Hepatocyte (in vitro differentiated cells): ENCODE data around the gene MLLT6. TPM values are rescaled to one million over a fixed set of nuclear protein-coding genes. Genes with fewer than 3 reads are reported as not detected.
A peak's percentile ranks its signal among the peaks of the same experiment; 100 is the strongest.

Source experiments
- DNase-seq: peaks from one replicate; pipeline ENCODE4 v3.0.0-alpha.2; 2016; ENCODE audit warnings: low spot score
- H2AFZ ChIP-seq: fragments of 200-600 bp; sonication (generic); 2 replicates; pipeline ENCODE4 v1.6.0; 2016; ENCODE audit warnings: antibody characterized with exemption, mild to moderate bottlenecking
- H3K27ac ChIP-seq: fragments of 200-600 bp; sonication (generic); 2 replicates; pipeline ENCODE4 v1.5.1; 2016; ENCODE audit warnings: mild to moderate bottlenecking
- H3K27me3 ChIP-seq: fragments of 200-600 bp; sonication (generic); 2 replicates; pipeline ENCODE4 v1.6.1; 2016
- H3K36me3 ChIP-seq: fragments of 200-600 bp; sonication (generic); replicated peaks from 2 replicates; pipeline ENCODE4 v1.5.1; 2016; ENCODE audit warnings: low read depth; ENCODE audit not compliant: insufficient read depth
- H3K4me1 ChIP-seq: fragments of 200-600 bp; sonication (generic); 2 replicates; pipeline ENCODE4 v1.5.1; 2016; ENCODE audit warnings: mild to moderate bottlenecking, moderate library complexity; ENCODE audit not compliant: insufficient read depth
- H3K4me2 ChIP-seq: fragments of 200-600 bp; sonication (generic); 2 replicates; pipeline ENCODE4 v1.6.0; 2016
- H3K4me3 ChIP-seq: fragments of 200-600 bp; sonication (generic); 2 replicates; pipeline ENCODE4 v1.5.1; 2016; ENCODE audit warnings: mild to moderate bottlenecking
- H3K79me2 ChIP-seq: fragments of 200-600 bp; sonication (generic); 2 replicates; pipeline ENCODE4 v1.6.0; 2017; ENCODE audit warnings: mild to moderate bottlenecking
- H3K9me2 ChIP-seq: fragments of 200-600 bp; sonication (generic); replicated peaks from 2 replicates; pipeline ENCODE4 v1.6.0; 2017; ENCODE audit warnings: mild to moderate bottlenecking; ENCODE audit not compliant: insufficient read depth
- H3K9me3 ChIP-seq: fragments of 200-600 bp; sonication (generic); 2 replicates; pipeline ENCODE4 v1.5.1; 2016; ENCODE audit warnings: low read depth, mild to moderate bottlenecking
- H4K20me1 ChIP-seq: fragments of 200-600 bp; sonication (generic); 2 replicates; pipeline ENCODE4 v1.6.0; 2016; ENCODE audit warnings: mild to moderate bottlenecking; ENCODE audit not compliant: insufficient read depth, poor library complexity, severe bottlenecking
- CTCF ChIP-seq: fragments of 200-600 bp; sonication (generic); IDR thresholded peaks from 2 replicates; pipeline ENCODE4 v1.5.1; 2016; ENCODE audit warnings: antibody characterized with exemption, mild to moderate bottlenecking; ENCODE audit not compliant: poor library complexity
- EZH2 ChIP-seq: fragments of 200-600 bp; sonication (generic); IDR thresholded peaks from 2 replicates; pipeline ENCODE4 v1.6.1; 2016; ENCODE audit warnings: antibody characterized with exemption, mild to moderate bottlenecking, borderline replicate concordance
- EZH2phosphoT487 ChIP-seq: fragments of 200-600 bp; sonication (generic); IDR thresholded peaks from one replicate; pipeline ENCODE4 v1.6.1; 2018; ENCODE audit warnings: antibody characterized with exemption, mild to moderate bottlenecking, low read depth, moderate library complexity; ENCODE audit not compliant: unreplicated experiment, severe bottlenecking
- WGBS: methylation state at CpG from one replicate; pipeline ENCODE4 v1.1.6; 2016; ENCODE audit warnings: low lambda C conversion rate; ENCODE audit errors: missing lambda C conversion rate; 5-methylcytosine and 5-hydroxymethylcytosine counted together
- polyA plus RNA-seq: library from polyadenylated mRNA; unstranded; fragments of >200 nt; fragmentation: Nextera tagmentation; extraction: Ambion mirVana; gene quantifications from 2 replicates; pipeline ENCODE4 v1.2.1, GENCODE V29; 2016
- total RNA-seq: library from RNA; depleted of rRNA; stranded (reverse); fragments of >200 nt; gene quantifications from 2 replicates; pipeline ENCODE4 v1.2.3, GENCODE V29; 2014

MLLT6 gene
- 27.5 and 31.2 TPM in 2 replicates for total RNA-seq
- 10.6 and 11.0 TPM in 2 replicates for polyA plus RNA-seq

GRCh38 chr17:38704606-38705522 lies at the start of gene MLLT6:
MLLT6 (plus strand) TSS chr17:38705273; CDS start chr17:38705633, 360 bp downstream.
- peak within 1 kb of the TSS; percentile 94 for H3K4me3 ChIP-seq
- peaks cover 25% of the 10 kb centered on the region for H3K4me1 ChIP-seq
- H3K36me3 ChIP-seq = no peaks in the 10 kb centered on the region
- H3K27ac ChIP-seq = peak within 1 kb of the TSS; percentile 98
- H3K79me2 ChIP-seq = peaks cover 39% of the 10 kb centered on the region
- H3K9me3 ChIP-seq = no peaks in the 10 kb centered on the region
- H3K27me3 ChIP-seq = no peaks in the 10 kb centered on the region
- WGBS = under 1% methylated on average over 45 of the region's 100 CpGs
- H4K20me1 ChIP-seq = peaks cover 21% of the 10 kb centered on the region
- no peak for TF ChIP-seq CTCF
- TF ChIP-seq EZH2phosphoT487 = no peak
- TF ChIP-seq EZH2 = no peak
- peak; percentile 91 for DNase-seq
- H3K9me2 ChIP-seq = no peaks in the 10 kb centered on the region
- peak within 1 kb of the TSS; percentile 97 for H3K4me2 ChIP-seq
- peak within 1 kb of the TSS; percentile 78 for H2AFZ ChIP-seq

GRCh38 chr17:38656959-38657823 lies 47.9 kb upstream of the MLLT6 start:
- H3K4me1 ChIP-seq = no peaks in the 10 kb centered on the region
- H3K36me3 ChIP-seq = no peaks in the 10 kb centered on the region
- H3K9me3 ChIP-seq = no peaks in the 10 kb centered on the region
- H3K27me3 ChIP-seq = peaks cover 9% of the 10 kb centered on the region
- no peak overlapping the region for H2AFZ ChIP-seq
- WGBS = 78% methylated on average over 27 of the region's 27 CpGs
- no peak overlapping the region for H3K4me2 ChIP-seq
- H3K9me2 ChIP-seq = no peaks in the 10 kb centered on the region
- H3K79me2 ChIP-seq = no peaks in the 10 kb centered on the region
- no peak overlapping the region for H3K27ac ChIP-seq
- no peak overlapping the region for H3K4me3 ChIP-seq
- no peak for TF ChIP-seq EZH2
- no peak for TF ChIP-seq EZH2phosphoT487
- no peak for TF ChIP-seq CTCF
- no peaks in the 10 kb centered on the region for H4K20me1 ChIP-seq
- no peak for DNase-seq

GRCh38 chr17:38657824-38658740 lies 47.0 kb upstream of the MLLT6 start:
- H3K27ac ChIP-seq = no peak overlapping the region

More at GRCh38 chr17:38657824-38658740, 47.0 kb upstream of the MLLT6 start:
- Histone ChIP-seq H3K9me2 (no peaks in the 10 kb centered on the region), H3K4me1 (no peaks in the 10 kb centered on the region), H3K36me3 (no peaks in the 10 kb centered on the region), H3K4me3 (no peak overlapping the region), H3K9me3 (no peaks in the 10 kb centered on the region), H3K4me2 (no peak overlapping the region), H2AFZ (no peak overlapping the region), H4K20me1 (no peaks in the 10 kb centered on the region), H3K27me3 (peaks cover 9% of the 10 kb centered on the region), H3K79me2 (no peaks in the 10 kb centered on the region)
- TF ChIP-seq EZH2 (no peak), CTCF (no peak), EZH2phosphoT487 (no peak)
- 87% methylated on average over 14 of the region's 15 CpGs for whole genome bisulfite sequencing
- no peak for DNase-seq
